Middle frontal gyrus (tissue), 1 donor: ENCODE measurements around the gene DBF4B.
"Not testable (repeated sequence)": the region's sequence is repeated elsewhere in the genome, so short reads cannot be mapped to it uniquely, and the experiment has no call there.

ENCODE experiments used
- DNase-seq: peaks from one replicate; pipeline ENCODE4 v3.0.0-alpha.2; 2015; ENCODE audit warnings: low spot score; ENCODE audit errors: extremely low spot score

DBF4B gene

GRCh38 chr17:44726121-44726520 is 17.7 kb downstream of the DBF4B start:
- not testable (repeated sequence) for DNase-seq

GRCh38 chr17:44733753-44734152 is 25.3 kb downstream of the DBF4B start:
- DNase-seq, result no peak

- no peak for DNase-seq
Observed at GRCh38 chr17:44734272-44734671, 25.8 kb downstream of the DBF4B start.

GRCh38 chr17:44736551-44737240 is 28.2 kb downstream of the DBF4B start:
- no peak for DNase-seq

- DNase-seq, result no peak
Observed at GRCh38 chr17:44738214-44738906, 29.9 kb downstream of the DBF4B start.

- DNase-seq, result no peak
Observed at GRCh38 chr17:44741316-44741715, 32.9 kb downstream of the DBF4B start.

- no peak for DNase-seq
Observed at GRCh38 chr17:44745301-44745700, 36.8 kb downstream of the DBF4B start.

- not testable (repeated sequence) for DNase-seq
Observed at GRCh38 chr17:44745738-44746137, 37.3 kb downstream of the DBF4B start.

- no peak for DNase-seq
Observed at GRCh38 chr17:44747566-44747965, 39.1 kb downstream of the DBF4B start.

GRCh38 chr17:44749076-44749979 is 40.9 kb downstream of the DBF4B start:
- no peak for DNase-seq

- DNase-seq, result no peak
Observed at GRCh38 chr17:44749980-44750318, 41.5 kb downstream of the DBF4B start.

GRCh38 chr17:44751331-44751730 is 42.9 kb downstream of the DBF4B start:
- no peak for DNase-seq

- DNase-seq, result no peak
Observed at GRCh38 chr17:44751806-44752205, 43.3 kb downstream of the DBF4B start.

- no peak for DNase-seq
Observed at GRCh38 chr17:44752953-44753861, 44.7 kb downstream of the DBF4B start.

- DNase-seq, result no peak
Observed at GRCh38 chr17:44754276-44754675, 45.8 kb downstream of the DBF4B start.

GRCh38 chr17:44755180-44755579 is 46.7 kb downstream of the DBF4B start:
- DNase-seq, result not testable (repeated sequence)

GRCh38 chr17:44757045-44757917 is 48.8 kb downstream of the DBF4B start:
- DNase-seq, result no peak

- no peak for DNase-seq
Observed at GRCh38 chr17:44757918-44758413, 49.5 kb downstream of the DBF4B start.

- DNase-seq, result no peak
Observed at GRCh38 chr17:44758414-44759085, 50.1 kb downstream of the DBF4B start, which contains the start of gene ADAM11. TSS of gene ADAM11 (plus strand) at chr17:44758988. CDS start at chr17:44759200, 212 bp downstream.
